ENCODE measurements around the gene CMTM6. TPM values are rescaled to one million over a fixed set of nuclear protein-coding genes. Genes with fewer than 3 reads are reported as not detected.
A peak's percentile ranks its signal among the peaks of the same experiment; 100 is the strongest.

CMTM6 gene
- total RNA-seq (25.9 TPM), polyA plus RNA-seq (ENCODE audit: insufficient read depth in 1 of 8, insufficient read length in 8 of 8, low replicate concordance in 1 of 8) (10 to 100 TPM; 21.8 to 37.4 (median 22.5) TPM)
- long read RNA-seq, donor 1, transcript CMTM6-201 (4 exons, 3,863 nt) = major isoform, 9 of 9 reads
- long read RNA-seq, donor 1, partial matches to known transcripts = 0 of 9 reads
- long read RNA-seq, donor 1, other reads (novel, unspliced or antisense) = 0 of 9 reads
- long read RNA-seq, donor 2, partial matches to known transcripts = 0 of 1 reads
- long read RNA-seq, donor 2, other reads (novel, unspliced or antisense) = 0 of 1 reads
- long read RNA-seq, donor 3, transcript CMTM6-201 (4 exons, 3,863 nt) = major isoform, 12 of 13 reads
- long read RNA-seq, donor 3, partial matches to known transcripts = 0 of 13 reads
- long read RNA-seq, donor 3, other reads (novel, unspliced or antisense) = 0 of 13 reads
- long read RNA-seq, donor 4, transcript CMTM6-201 (4 exons, 3,863 nt) = major isoform, 9 of 9 reads
- long read RNA-seq, donor 4, partial matches to known transcripts = 0 of 9 reads
- long read RNA-seq, donor 4, other reads (novel, unspliced or antisense) = 0 of 9 reads
- long read RNA-seq, donor 5, transcript CMTM6-201 (4 exons, 3,863 nt) = major isoform, 27 of 27 reads
- long read RNA-seq, donor 5, partial matches to known transcripts = 0 of 27 reads
- long read RNA-seq, donor 5, other reads (novel, unspliced or antisense) = 0 of 27 reads
- long read RNA-seq, donor 6, transcript CMTM6-201 (4 exons, 3,863 nt) = major isoform, 11 of 11 reads
- long read RNA-seq, donor 6, partial matches to known transcripts = 0 of 11 reads
- long read RNA-seq, donor 6, other reads (novel, unspliced or antisense) = 0 of 11 reads
- long read RNA-seq, donor 7, transcript CMTM6-201 (4 exons, 3,863 nt) = major isoform, 14 of 14 reads
- long read RNA-seq, donor 7, partial matches to known transcripts = 0 of 14 reads
- long read RNA-seq, donor 7, other reads (novel, unspliced or antisense) = 0 of 14 reads
- long read RNA-seq, donor 8, transcript CMTM6-201 (4 exons, 3,863 nt) = major isoform, 17 of 17 reads
- long read RNA-seq, donor 8, partial matches to known transcripts = 0 of 17 reads
- long read RNA-seq, donor 8, other reads (novel, unspliced or antisense) = 0 of 17 reads
- long read RNA-seq, donor 9, transcript CMTM6-201 (4 exons, 3,863 nt) = major isoform, 6 of 8 reads
- long read RNA-seq, donor 9, partial matches to known transcripts = 0 of 8 reads
- long read RNA-seq, donor 9, other reads (novel, unspliced or antisense) = 0 of 8 reads
- long read RNA-seq, donor 10, transcript CMTM6-201 (4 exons, 3,863 nt) = major isoform, 18 of 19 reads
- long read RNA-seq, donor 10, partial matches to known transcripts = 0 of 19 reads
- long read RNA-seq, donor 10, other reads (novel, unspliced or antisense) = 0 of 19 reads
- long read RNA-seq, donor 11, transcript CMTM6-201 (4 exons, 3,863 nt) = major isoform, 9 of 10 reads
- long read RNA-seq, donor 11, partial matches to known transcripts = 0 of 10 reads
- long read RNA-seq, donor 11, other reads (novel, unspliced or antisense) = 0 of 10 reads

GRCh38 chr3:32502118-32502945 is at the start of gene CMTM6:
CMTM6 (minus strand) TSS chr3:32502852; CDS start chr3:32502745, 107 bp downstream.
- Histone ChIP-seq H3K27me3 (ENCODE audit: control insufficient read depth, insufficient read depth, low read length) (no peaks in the 10 kb centered on the region), H3K4me1 (ENCODE audit: control insufficient read depth, insufficient read depth, low read length) (no peaks in the 10 kb centered on the region), H3K9me3 (replicated peaks; ENCODE audit: control insufficient read depth, low read depth, low read length) (no peaks in the 10 kb centered on the region), H3K4me3 (ENCODE audit: low read length) (peak within 1 kb of the TSS; percentile 98), H3K27ac (ENCODE audit: low read length) (peak within 1 kb of the TSS; percentile 99), H3K36me3 (ENCODE audit: control insufficient read depth, insufficient read depth, low read length) (no peaks in the 10 kb centered on the region)
- DNase-seq = peak; percentile 91
- under 1% methylated on average over 42 of the region's 61 CpGs for WGBS (ENCODE audit: insufficient coverage)

GRCh38 chr3:32552013-32552412 is 49.4 kb upstream of the CMTM6 start:
- no peaks in the 10 kb centered on the region for H3K27me3 ChIP-seq (ENCODE audit: control insufficient read depth, insufficient read depth, low read length)
- 100% methylated on average over 1 of the region's 1 CpG for WGBS (ENCODE audit: insufficient coverage)
- H3K4me1 ChIP-seq (ENCODE audit: control insufficient read depth, insufficient read depth, low read length) = no peaks in the 10 kb centered on the region
- H3K27ac ChIP-seq (ENCODE audit: low read length) = no peak overlapping the region
- H3K9me3 ChIP-seq (replicated peaks; ENCODE audit: control insufficient read depth, low read depth, low read length) = no peaks in the 10 kb centered on the region
- H3K36me3 ChIP-seq (ENCODE audit: control insufficient read depth, insufficient read depth, low read length) = no peaks in the 10 kb centered on the region
- no peak overlapping the region for H3K4me3 ChIP-seq (ENCODE audit: low read length)
- no peak for DNase-seq

GRCh38 chr3:32551496-32551895 is 48.8 kb upstream of the CMTM6 start:
- H3K4me3 ChIP-seq (ENCODE audit: low read length) = no peak overlapping the region
- no peaks in the 10 kb centered on the region for H3K4me1 ChIP-seq (ENCODE audit: control insufficient read depth, insufficient read depth, low read length)
- H3K27me3 ChIP-seq (ENCODE audit: control insufficient read depth, insufficient read depth, low read length) = no peaks in the 10 kb centered on the region
- DNase-seq = no peak
- no peak overlapping the region for H3K27ac ChIP-seq (ENCODE audit: low read length)
- no peaks in the 10 kb centered on the region for H3K9me3 ChIP-seq (replicated peaks; ENCODE audit: control insufficient read depth, low read depth, low read length)
- H3K36me3 ChIP-seq (ENCODE audit: control insufficient read depth, insufficient read depth, low read length) = no peaks in the 10 kb centered on the region

GRCh38 chr3:32551087-32551486 is 48.4 kb upstream of the CMTM6 start:
- H3K27ac ChIP-seq (ENCODE audit: low read length) = no peak overlapping the region
- no peaks in the 10 kb centered on the region for H3K9me3 ChIP-seq (replicated peaks; ENCODE audit: control insufficient read depth, low read depth, low read length)
- no CpG with 5 or more reads among the region's 2 CpGs for WGBS (ENCODE audit: insufficient coverage)
- H3K4me1 ChIP-seq (ENCODE audit: control insufficient read depth, insufficient read depth, low read length) = no peaks in the 10 kb centered on the region
- no peak for DNase-seq
- no peak overlapping the region for H3K4me3 ChIP-seq (ENCODE audit: low read length)
- no peaks in the 10 kb centered on the region for H3K27me3 ChIP-seq (ENCODE audit: control insufficient read depth, insufficient read depth, low read length)
- H3K36me3 ChIP-seq (ENCODE audit: control insufficient read depth, insufficient read depth, low read length) = no peaks in the 10 kb centered on the region

- Histone ChIP-seq H3K4me3 (ENCODE audit: low read length) (no peak overlapping the region), H3K27ac (ENCODE audit: low read length) (no peak overlapping the region), H3K4me1 (ENCODE audit: control insufficient read depth, insufficient read depth, low read length) (no peaks in the 10 kb centered on the region), H3K9me3 (replicated peaks; ENCODE audit: control insufficient read depth, low read depth, low read length) (no peaks in the 10 kb centered on the region), H3K27me3 (ENCODE audit: control insufficient read depth, insufficient read depth, low read length) (no peaks in the 10 kb centered on the region), H3K36me3 (ENCODE audit: control insufficient read depth, insufficient read depth, low read length) (peaks cover 4% of the 10 kb centered on the region)
- no peak for DNase-seq
Measured at GRCh38 chr3:32545305-32545704, 42.7 kb upstream of the CMTM6 start.

- H3K4me3 ChIP-seq (ENCODE audit: low read length) = no peak overlapping the region
- peaks cover 5% of the 10 kb centered on the region for H3K36me3 ChIP-seq (ENCODE audit: control insufficient read depth, insufficient read depth, low read length)
- no peak overlapping the region for H3K27ac ChIP-seq (ENCODE audit: low read length)
- H3K27me3 ChIP-seq (ENCODE audit: control insufficient read depth, insufficient read depth, low read length) = no peaks in the 10 kb centered on the region
- WGBS (ENCODE audit: insufficient coverage) = no CpG with 5 or more reads among the region's 2 CpGs
- no peak for DNase-seq
- no peaks in the 10 kb centered on the region for H3K9me3 ChIP-seq (replicated peaks; ENCODE audit: control insufficient read depth, low read depth, low read length)
- no peaks in the 10 kb centered on the region for H3K4me1 ChIP-seq (ENCODE audit: control insufficient read depth, insufficient read depth, low read length)
Measured at GRCh38 chr3:32544894-32545293, 42.2 kb upstream of the CMTM6 start.

GRCh38 chr3:32542807-32543206 is 40.2 kb upstream of the CMTM6 start:
- H3K27ac ChIP-seq (ENCODE audit: low read length) = no peak overlapping the region
- H3K4me3 ChIP-seq (ENCODE audit: low read length) = no peak overlapping the region
- H3K9me3 ChIP-seq (replicated peaks; ENCODE audit: control insufficient read depth, low read depth, low read length) = no peaks in the 10 kb centered on the region
- no CpG with 5 or more reads among the region's 2 CpGs for whole genome bisulfite sequencing (ENCODE audit: insufficient coverage)
- H3K36me3 ChIP-seq (ENCODE audit: control insufficient read depth, insufficient read depth, low read length) = peaks cover 8% of the 10 kb centered on the region
- H3K4me1 ChIP-seq (ENCODE audit: control insufficient read depth, insufficient read depth, low read length) = no peaks in the 10 kb centered on the region
- H3K27me3 ChIP-seq (ENCODE audit: control insufficient read depth, insufficient read depth, low read length) = no peaks in the 10 kb centered on the region
- no peak for DNase-seq

GRCh38 chr3:32540899-32541298 is 38.2 kb upstream of the CMTM6 start:
- no peak for DNase-seq
- Histone ChIP-seq H3K4me3 (ENCODE audit: low read length) (no peak overlapping the region), H3K27ac (ENCODE audit: low read length) (no peak overlapping the region), H3K4me1 (ENCODE audit: control insufficient read depth, insufficient read depth, low read length) (no peaks in the 10 kb centered on the region), H3K27me3 (ENCODE audit: control insufficient read depth, insufficient read depth, low read length) (no peaks in the 10 kb centered on the region), H3K9me3 (replicated peaks; ENCODE audit: control insufficient read depth, low read depth, low read length) (no peaks in the 10 kb centered on the region), H3K36me3 (ENCODE audit: control insufficient read depth, insufficient read depth, low read length) (peaks cover 8% of the 10 kb centered on the region)
- 86% methylated on average over 2 of the region's 4 CpGs for WGBS (ENCODE audit: insufficient coverage)

GRCh38 chr3:32532434-32532833 is 29.8 kb upstream of the CMTM6 start:
- H3K27ac ChIP-seq (ENCODE audit: low read length) = no peak overlapping the region
- H3K9me3 ChIP-seq (replicated peaks; ENCODE audit: control insufficient read depth, low read depth, low read length) = no peaks in the 10 kb centered on the region
- no peak for DNase-seq
- H3K4me1 ChIP-seq (ENCODE audit: control insufficient read depth, insufficient read depth, low read length) = no peaks in the 10 kb centered on the region
- H3K27me3 ChIP-seq (ENCODE audit: control insufficient read depth, insufficient read depth, low read length) = no peaks in the 10 kb centered on the region
- H3K36me3 ChIP-seq (ENCODE audit: control insufficient read depth, insufficient read depth, low read length) = peaks cover 9% of the 10 kb centered on the region
- H3K4me3 ChIP-seq (ENCODE audit: low read length) = no peak overlapping the region
- WGBS (ENCODE audit: insufficient coverage) = no CpG with 5 or more reads among the region's 1 CpG

All from muscle of leg (tissue), 16 donors.